Fibroblast of peridontal ligament (primary cell): ENCODE measurements around the gene C16orf89.
"Not testable (repeated sequence)": the region's sequence is repeated elsewhere in the genome, so short reads cannot be mapped to it uniquely, and the experiment has no call there.

ENCODE experiments used
- DNase-seq: peaks from one replicate; pipeline ENCODE4 v3.0.0-alpha.2; 2010; ENCODE audit errors: extremely low read depth

The C16orf89 gene, protein sequence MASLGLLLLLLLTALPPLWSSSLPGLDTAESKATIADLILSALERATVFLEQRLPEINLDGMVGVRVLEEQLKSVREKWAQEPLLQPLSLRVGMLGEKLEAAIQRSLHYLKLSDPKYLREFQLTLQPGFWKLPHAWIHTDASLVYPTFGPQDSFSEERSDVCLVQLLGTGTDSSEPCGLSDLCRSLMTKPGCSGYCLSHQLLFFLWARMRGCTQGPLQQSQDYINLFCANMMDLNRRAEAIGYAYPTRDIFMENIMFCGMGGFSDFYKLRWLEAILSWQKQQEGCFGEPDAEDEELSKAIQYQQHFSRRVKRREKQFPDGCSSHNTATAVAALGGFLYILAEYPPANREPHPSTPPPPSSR

DNA sequence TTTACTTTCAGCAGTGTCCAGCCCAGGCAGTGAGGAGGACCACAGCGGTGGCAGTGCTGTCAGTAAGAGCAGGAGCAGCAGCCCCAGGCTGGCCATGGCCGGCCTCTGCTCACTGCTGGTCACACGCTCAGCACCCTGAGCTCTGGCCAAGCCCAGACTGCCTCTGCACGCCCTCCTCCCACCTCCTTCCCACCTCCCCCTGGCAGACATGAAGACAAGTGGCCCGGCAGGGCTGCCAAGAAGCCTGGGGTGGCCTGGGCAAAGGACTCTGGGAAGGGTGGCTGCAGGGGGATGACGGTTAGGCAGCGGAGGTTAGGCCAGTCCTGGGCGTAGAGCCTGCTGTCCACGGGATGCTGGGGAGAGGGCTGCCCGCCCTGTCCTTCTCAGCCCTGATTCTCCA lies at the start of gene C16orf89:
Gene C16orf89, minus strand, starts transcription at position 144 of the 400 bp plus-strand sequence. Its CDS starts 48 bp downstream, at position 96.
- DNase-seq = no peak

DNA sequence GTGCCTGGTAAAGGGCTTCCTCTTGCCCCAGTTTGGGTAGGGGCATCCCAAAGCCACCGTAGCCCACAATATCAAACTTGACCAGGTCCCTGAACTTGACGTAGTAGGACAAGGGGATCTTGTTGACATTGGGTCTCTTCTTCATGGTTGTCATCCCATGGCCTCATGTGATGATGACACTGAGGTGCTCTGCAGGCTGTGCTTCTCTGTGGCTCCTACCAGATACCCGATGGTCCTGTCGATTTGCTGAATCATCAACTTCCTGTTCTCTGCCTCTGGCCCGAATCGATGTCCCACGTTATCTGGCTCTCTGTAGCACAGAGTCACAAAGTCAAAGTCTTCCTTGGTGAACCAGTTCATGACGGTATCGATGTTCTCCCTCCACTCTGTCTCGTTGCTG lies 45.2 kb upstream of the C16orf89 start:
- DNase-seq = not testable (repeated sequence)

DNA sequence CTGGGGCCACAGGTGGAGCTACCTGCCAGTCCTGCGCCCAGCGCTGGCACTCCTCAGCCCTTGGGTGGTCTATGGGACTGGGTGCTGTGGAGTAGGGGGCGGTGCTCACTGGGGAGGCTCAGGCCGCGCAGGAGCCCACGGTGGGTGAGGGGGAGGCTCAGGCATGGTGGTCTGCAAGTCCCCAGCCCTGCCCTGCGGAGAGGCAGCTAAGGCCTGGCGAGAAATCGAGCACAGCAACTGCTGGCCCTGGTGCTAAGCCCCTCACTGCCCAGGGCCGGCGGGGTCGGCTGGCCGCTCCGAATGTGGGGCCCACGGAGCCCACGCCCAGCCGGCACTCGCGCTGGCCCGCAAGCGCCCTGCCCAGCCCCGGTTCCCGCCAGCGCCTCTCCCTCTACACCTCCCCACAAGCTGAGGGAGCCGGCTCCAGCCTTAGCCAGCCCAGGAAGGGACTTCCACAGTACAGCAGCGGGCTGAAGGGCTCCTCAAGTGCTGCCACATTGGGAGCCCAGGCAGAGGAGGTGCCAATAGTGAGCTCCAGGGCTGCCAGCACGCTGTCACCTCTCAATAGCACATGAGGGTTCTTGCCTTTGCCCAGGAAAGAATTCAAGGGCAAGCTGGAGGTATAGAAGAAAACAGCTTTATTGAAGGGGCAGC lies 42.9 kb upstream of the C16orf89 start:
- no peak for DNase-seq

DNA sequence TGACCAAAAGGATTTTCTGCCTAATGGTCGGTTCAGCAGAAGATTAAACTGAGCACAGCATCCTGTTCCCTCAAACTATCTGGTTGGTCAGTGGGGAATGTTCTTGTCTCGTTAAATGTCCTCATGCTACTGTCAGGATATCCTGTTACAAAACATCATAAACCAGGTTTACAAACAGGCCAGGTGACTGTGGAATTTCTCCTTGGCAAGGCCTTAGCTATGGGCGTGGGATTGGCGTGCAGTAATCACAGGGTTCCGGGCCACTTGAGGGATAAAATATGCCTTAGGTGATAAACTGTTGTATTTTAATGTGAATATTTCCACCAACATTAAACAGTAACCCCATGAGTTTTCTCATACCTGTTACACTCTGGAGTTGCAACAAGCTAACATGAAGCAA lies 39.3 kb upstream of the C16orf89 start:
- not testable (repeated sequence) for DNase-seq

DNA sequence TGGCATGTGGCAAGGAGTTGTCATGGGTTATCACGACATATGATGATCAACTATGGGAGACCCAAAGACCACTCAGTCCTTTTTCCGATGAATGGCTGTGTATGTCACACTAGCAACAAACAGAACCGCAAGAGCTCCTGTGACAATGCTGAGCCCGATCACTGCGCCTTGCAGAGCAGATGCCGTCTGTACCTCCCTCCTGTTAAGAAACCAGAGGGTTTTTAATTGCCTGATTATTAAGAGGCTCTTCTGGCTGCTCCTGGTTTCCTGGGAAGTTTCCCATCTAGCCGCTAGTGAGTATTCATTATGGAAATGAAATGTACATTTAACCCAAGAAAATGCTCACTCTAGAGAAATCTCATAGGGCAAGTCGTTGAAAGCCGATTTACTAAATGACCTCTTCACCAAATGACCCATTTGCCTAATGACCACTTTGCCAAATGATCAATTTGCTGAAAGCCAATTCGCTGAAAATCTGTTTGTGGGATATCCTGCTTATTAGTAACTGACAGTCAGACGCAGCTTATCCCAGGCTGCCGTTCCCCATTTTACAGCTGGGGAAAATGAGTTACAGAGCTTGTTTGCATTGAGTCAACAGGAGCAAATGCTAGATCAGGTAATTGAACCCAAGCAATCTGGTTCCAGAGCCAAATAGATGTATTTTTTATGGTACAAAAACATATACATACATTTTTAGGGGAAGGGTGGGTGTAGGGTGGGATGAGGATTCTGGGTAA lies 37.7 kb upstream of the C16orf89 start:
- not testable (repeated sequence) for DNase-seq

DNA sequence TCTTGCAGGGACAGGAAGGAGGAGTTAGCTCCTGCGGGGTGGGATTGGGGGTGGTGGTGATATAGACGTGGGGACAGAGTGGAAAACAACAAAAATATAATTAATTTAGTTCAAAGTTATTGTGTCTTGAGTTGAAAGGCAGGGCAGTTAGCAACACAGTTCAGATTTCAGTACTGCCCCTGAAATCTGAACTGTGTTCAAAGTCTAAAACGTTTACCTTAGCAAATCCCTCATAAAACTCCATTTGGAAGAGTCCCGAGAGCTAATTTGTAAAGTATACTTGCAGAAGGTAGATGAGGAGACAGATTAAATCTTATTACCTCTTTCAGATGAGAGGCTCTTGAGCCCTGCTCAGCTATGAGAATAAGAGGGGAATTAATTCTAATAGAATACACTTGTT lies 33.4 kb upstream of the C16orf89 start:
- DNase-seq = not testable (repeated sequence)

DNA sequence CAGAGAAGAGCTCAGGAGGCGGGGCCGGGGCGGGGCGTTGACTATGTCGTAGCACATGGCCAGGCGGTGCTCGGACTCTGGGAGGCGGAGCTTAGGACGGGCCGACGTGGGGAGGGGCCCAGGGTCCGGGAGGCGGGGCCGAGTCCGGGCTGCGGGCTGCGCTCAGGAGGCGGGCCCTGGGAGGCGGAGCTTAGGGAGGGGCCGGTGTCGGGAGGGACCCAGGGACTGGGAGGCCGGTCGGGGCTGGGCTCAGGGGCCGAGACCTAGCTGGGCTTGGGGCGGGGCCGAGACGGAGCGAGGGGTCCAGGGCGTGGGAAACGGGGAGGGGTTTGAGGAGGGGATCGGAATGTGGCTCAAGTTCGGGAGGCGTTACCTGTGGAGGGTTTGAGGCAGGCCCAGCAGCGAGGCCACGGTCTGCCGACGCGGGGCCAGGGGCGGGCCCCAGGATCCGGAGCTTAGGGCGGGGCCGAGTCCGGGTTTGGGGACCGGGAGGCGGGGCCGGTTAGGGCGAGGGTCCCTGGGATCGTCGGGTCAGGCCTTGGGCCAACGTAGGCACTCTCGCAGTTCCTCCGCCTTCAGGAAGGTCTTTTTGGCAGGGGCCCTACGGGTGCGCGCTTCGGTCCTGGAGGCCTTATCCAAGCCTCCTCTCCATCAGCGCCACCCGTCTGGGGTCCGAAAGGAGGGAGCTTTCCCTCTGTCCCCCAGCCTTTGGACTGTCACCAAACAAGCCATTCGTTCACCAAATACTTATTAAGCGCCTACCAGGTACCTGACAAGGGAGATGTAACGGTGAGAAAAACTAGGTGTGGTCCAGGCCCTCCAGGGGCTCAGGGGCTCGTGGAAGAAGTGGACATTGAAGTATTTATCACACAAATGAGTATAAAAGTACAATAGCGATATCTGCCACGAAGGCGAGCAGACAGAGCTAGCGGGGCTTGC lies 32.7 kb upstream of the C16orf89 start:
- DNase-seq = peak; percentile 45

DNA sequence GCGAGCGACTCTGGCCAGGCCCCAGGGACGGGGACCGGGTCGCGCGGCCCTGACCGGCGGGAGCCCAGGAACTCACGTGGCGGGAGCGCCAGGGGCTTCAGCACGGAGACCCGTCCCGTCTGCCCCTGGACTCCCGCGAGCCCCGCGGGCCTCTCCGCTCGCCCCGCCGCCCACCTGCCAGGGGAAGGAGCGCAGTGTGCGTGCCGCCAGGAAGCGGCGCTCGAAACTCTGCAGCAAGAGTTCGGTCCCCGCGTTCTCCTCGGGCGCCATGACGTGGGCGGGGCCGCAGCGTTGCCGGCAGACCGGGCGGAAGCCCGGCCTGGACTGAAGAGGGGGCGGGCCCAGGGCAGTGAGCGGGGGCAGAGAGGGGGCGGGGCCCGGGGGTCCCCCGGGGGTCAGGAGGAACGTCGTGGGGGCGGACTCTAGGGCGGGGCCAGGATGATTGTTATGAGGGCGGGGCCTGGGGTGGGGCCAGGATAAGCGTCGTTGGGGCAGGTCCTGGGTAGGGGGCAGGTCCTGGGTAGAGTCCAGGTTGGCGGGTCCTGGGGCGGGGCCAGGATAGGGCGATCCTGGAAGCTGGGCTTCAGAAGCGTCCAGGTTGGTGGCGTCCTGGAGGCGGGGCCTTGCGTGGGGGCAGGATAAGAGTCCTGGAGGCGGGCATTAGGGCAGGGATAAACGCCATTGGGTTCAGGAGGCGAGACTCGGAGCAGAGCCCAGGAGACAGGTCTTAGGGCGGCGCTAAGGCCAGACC lies 31.9 kb upstream of the C16orf89 start, which contains the start of gene EEF2KMT:
Gene EEF2KMT, minus strand, starts transcription at position 326 of the 751 bp plus-strand sequence. Its CDS starts 56 bp downstream, at position 270.
- peak; percentile 99 for DNase-seq

DNA sequence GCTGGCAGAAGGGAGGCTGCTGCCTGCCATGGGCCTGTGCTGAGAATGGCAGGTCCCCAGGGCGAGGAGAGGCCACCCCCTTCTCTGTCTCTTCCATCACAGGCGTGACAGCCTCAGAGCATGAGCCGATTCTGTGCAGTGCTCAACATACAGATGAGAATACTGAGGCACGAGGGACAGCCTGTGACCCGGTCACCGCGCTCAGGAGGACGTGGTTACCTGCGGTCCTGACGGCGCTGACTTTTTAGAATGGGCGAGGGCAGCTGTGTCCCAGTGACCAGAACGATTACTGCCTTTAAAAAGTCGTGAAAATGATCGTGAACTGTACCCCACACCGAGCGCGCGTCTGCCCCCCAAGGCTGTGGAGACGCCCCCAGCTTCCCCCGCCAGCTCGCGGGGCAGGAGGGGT lies 31.3 kb upstream of the C16orf89 start:
- DNase-seq = not testable (repeated sequence)

DNA sequence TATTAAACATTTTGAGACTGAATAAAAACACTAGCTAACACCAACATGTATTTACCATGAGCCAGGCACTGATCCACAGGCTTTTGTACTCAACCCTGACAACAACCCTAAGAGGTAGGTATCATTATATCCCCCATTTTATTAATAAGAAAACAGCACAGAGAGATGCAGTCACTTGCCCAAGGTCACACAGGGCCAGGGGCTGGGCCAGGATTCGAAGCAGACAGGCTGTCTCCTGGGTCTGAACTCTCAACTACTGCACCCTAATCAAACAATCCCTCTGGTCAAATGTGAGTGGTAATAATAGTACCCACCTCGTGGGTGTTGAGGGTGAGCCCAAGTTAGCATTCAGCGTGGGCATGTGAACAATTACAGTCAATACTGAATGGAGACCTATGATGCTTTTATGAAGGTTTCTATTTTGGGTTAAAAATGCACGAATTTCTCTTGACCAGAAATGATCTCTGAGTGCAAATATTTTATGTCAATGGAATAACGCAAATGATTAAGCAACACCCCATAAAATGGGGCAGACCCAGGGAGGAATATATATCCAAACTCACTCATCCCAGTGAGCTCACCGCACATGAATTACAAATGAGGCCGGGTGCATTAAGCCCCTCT lies 30.8 kb upstream of the C16orf89 start:
- peak; percentile 11 for DNase-seq

DNA sequence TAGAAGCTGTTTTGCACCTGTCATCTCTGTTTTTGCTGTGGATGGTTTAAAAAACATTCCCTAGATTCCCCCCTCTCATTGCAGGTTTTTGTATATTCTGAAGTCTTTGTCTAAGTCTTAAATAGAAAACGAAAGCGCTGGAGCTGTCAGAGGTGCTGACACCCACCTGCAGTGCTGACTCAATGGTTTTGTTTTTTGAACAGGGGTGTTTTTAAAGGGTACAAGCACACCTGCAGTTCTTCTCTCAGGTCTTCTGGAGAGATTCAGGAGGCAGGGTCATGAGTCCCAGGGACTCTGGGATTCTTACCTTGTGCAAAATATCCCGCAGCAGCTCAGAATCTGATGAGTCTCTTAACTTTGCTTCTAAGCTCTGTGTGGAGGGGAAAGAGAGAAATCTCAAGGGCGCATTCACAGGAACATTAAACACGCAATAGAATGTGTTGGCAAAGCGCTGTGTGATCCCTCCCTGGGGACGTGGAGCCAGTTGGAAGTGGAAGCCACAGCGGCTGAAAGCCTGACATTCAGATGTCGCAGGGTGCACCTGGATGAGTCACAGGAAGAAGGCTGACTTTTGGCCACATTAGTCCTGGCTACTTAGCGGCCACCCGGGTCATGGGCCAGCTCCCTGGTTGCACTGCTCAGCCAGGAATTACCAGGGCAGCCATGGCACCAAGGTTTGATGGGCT lies 29.5 kb upstream of the C16orf89 start:
- DNase-seq = not testable (repeated sequence)

DNA sequence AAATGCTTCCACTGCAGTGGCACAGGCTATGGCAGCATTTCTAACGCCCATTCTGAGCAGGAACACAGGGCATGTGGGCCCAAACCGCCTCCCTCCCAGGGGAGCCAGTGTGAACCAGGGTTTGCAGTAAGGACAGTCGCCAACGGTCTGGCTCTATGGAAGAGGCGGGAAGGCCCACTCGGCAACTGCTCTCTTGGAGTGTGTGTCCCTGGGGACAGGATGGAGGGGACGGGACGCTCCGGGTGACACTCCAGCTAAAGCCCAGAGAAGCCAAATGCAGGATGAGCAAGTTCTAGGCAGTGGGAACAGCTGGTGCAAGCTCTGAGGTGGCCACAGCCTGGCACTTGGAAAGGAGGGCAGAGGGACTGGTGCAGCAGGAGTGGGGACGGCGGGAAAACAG lies 28.0 kb upstream of the C16orf89 start:
- DNase-seq = not testable (repeated sequence)

DNA sequence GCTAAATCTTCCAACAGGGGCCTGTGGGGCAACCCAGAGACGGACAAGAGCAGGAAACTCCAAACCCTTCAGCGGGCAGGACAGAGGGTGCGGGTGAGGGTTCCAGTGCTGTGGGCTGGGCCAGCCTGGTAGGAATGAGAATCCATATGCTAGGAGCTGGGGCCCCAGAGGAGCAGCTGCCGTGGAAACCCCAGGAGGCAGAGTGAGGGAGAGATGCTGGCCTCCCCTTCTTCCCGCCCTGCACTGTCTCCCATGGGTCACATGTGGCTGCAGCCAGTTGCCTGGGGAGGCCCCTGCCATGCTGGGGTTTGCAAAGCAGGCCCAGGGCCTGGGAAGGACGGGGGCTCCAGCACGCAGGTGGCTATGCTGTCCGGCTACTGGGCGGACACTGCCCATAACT lies 27.3 kb upstream of the C16orf89 start:
- DNase-seq = not testable (repeated sequence)

DNA sequence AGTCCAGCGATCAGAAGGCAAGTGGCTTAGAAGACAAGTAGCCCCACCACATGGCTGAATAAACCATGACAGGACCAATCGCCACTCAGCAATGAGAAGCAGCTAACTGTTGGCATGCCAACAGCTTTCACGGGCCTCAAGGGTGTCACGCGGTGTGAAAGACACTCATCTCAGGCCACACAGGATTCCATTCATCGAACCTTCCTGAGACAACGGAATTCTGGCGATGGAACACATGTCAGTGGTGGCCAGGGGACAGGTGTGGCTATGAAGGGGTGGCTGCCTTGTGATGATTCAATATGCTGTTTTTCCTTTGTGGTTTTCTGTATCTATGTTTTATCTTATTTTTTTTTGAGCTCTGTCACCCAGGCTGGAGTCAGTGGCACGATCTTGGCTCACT lies 24.8 kb upstream of the C16orf89 start:
- not testable (repeated sequence) for DNase-seq

DNA sequence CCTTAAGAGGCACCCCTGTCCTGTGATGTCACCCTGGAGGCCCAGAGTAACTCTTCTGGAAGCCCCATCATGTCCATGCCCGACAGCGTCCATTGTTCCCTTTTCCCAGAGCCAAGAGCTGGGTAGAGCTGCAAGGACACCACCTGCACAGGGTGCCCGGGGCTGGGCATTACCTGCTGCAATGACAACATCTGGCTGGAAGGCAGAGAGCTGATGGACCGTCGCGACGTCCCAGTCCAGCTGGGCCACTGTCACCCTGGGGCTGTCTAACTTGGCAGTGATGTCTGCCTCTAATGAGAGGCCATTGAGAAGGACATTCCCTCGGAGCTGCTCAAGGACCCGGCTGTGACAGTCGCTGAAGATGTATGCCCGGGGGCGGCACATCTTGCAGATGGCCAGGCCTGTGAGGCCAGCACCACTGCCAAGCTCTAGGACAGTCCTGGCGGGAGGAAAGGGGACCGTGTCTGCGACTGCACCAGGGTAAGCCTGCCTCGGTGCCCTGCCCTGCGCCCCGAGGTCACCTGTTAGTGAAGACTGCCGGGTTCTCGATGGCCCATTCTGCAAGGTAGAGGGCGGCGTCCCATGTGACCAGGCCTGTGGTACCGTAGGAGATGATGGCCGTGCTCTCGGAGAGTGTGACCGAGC lies 24.3 kb upstream of the C16orf89 start:
- DNase-seq = not testable (repeated sequence)

DNA sequence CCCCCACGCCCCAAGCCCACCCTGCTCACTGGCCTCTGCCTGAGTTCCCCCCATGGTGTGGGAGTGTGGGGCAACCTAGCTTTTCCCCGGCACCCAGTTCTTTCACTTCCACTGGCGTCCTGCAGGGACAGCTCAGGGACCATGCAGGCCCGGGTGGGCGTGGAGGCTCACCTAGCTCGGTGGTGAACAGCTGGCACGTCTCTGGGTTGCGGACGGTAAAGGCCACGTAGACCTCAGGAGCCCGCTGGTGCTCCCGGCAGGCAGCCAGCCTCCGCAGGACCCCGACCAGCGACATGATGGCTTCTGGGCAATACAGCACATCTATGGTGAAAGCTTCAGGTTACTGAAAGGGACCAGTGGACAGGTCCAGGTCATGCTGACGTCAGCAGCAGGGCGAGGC lies 23.2 kb upstream of the C16orf89 start:
- DNase-seq = not testable (repeated sequence)

DNA sequence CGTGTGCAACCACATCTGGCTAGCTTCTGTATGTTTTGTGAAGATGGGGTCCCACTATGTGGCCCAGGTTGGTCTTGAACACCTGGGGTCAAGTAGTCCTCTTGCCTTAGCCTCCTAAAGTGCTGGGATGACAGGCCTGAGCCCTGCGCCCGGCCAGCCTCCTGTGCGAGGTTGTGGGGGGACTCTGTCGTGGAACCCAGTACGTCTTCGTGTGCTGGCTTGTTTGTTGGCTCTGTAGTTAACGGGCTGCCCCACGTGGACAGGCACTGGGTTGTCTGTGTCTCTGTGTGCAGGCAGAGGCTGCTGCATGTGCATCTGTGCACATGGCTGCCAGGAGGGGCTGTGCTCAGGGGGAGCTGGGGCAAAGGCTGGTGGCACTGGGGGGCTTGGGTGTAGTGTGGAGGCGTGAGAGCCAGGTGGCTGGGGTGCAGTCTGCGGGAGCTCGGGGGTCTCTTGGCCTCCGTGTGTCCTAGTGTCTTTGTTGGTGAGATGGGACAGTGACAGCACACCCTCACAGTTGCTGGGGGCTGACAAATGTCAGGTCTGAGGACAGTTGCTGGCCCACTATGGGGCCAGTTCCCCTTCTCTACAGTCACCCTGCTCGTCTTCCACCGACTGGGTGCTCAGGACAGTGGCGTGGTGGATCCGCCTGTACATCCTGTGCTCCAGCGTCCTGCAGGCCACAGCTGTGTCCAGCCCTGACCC lies 22.5 kb upstream of the C16orf89 start:
- not testable (repeated sequence) for DNase-seq

DNA sequence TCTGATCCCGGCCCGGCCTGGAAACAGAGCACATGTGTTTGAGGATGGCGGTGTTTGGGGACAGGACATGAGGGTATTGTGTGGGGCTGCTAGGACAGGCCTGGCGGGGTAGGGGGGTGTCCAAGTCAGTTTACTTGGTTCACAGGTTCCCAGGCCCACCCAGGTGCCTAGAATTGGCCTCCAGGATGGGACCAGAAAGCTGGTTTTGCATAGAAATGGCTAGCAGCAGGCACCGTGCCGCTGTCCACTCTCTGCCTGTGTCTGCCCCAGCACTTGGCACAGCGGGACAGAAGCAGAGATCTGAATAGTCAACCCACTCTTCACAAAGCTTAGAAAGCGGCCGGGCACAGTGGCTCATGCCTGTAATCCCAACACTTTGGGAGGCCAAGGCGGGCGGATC lies 20.0 kb upstream of the C16orf89 start:
- not testable (repeated sequence) for DNase-seq
